HepG2 (cell line): ENCODE results near the gene CPNE1. TPM values are rescaled to one million over a fixed set of nuclear protein-coding genes. Genes with fewer than 3 reads are reported as not detected.
A peak's percentile ranks its signal among the peaks of the same experiment; 100 is the strongest.

Experiments
- CEBPB ChIP-seq: IDR thresholded peaks from 2 replicates; pipeline ENCODE4 v1.6.1; 2011; ENCODE audit warnings: low read depth, low read length, improper control_type of control experiment, borderline replicate concordance
- CEBPG ChIP-seq: IDR thresholded peaks from 2 replicates; pipeline ENCODE4 v1.6.1; 2016
- CHD4 ChIP-seq: fragments of 200-600 bp; sonication (generic); IDR thresholded peaks from 2 replicates; pipeline ENCODE4 v1.7.0; 2017; ENCODE audit warnings: mild to moderate bottlenecking, low read length, borderline replicate concordance
- EZH2 ChIP-seq: conservative IDR thresholded peaks from 2 replicates; pipeline ENCODE4 v1.6.1; 2012; ENCODE audit warnings: mild to moderate bottlenecking, low read depth, low read length, moderate library complexity
- FOXO1 ChIP-seq: sonication (generic); formaldehyde crosslinking; IDR thresholded peaks from 2 replicates; pipeline ENCODE4 v1.4.0; 2020; ENCODE audit warnings: missing genetic modification reagents
- FUBP1 ChIP-seq: sonication (generic); formaldehyde crosslinking; IDR thresholded peaks from 2 replicates; pipeline ENCODE4 v1.5.1; 2020; ENCODE audit warnings: missing genetic modification reagents, mild to moderate bottlenecking, borderline replicate concordance
- NR1H2 ChIP-seq: sonication (generic); formaldehyde crosslinking; IDR thresholded peaks from 2 replicates; pipeline ENCODE4 v1.8.1; 2022; ENCODE audit warnings: low read depth, missing genetic modification reagents, borderline replicate concordance
- RCOR2 ChIP-seq: IDR thresholded peaks from 2 replicates; pipeline ENCODE4 v1.6.1; 2016; ENCODE audit warnings: missing biosample characterization, missing genetic modification reagents
- ZKSCAN1 ChIP-seq: fragments of 150-350 bp; IDR thresholded peaks from 2 replicates; pipeline ENCODE4 v1.6.1; 2014; ENCODE audit warnings: low read length
- ZMYM3 ChIP-seq: sonication (generic); formaldehyde crosslinking; IDR thresholded peaks from 2 replicates; pipeline ENCODE4 v1.5.1; 2020; ENCODE audit warnings: mild to moderate bottlenecking, missing genetic modification reagents
- ZNF317 ChIP-seq: sonication (generic); formaldehyde crosslinking; IDR thresholded peaks from 2 replicates; pipeline ENCODE4 v1.5.0; 2020; ENCODE audit warnings: mild to moderate bottlenecking, missing genetic modification reagents
- ZNF460 ChIP-seq: sonication (generic); formaldehyde crosslinking; IDR thresholded peaks from 2 replicates; pipeline ENCODE4 v1.5.1; 2020; ENCODE audit warnings: missing genetic modification reagents, mild to moderate bottlenecking, borderline replicate concordance
- ZNF737 ChIP-seq: sonication (generic); formaldehyde crosslinking; IDR thresholded peaks from 2 replicates; pipeline ENCODE4 v1.5.0; 2020; ENCODE audit warnings: missing genetic modification reagents, mild to moderate bottlenecking, borderline replicate concordance
- polyA plus RNA-seq, 8 experiments: library from polyadenylated mRNA; depleted of rRNA in 3 of 8; stranded (reverse) in 7 of 8; unstranded in 1 of 8; fragments of >200 nt; fragmentation: Illumina TruSeq in 4 of 8; extraction: Trizol in 4 of 8; gene quantifications; 2 replicates each; pipeline versions ENCODE4 v1.2.1 to v1.2.3, GENCODE V29; 2011 to 2016; ENCODE audit warnings: low read depth in 4 of 8, missing spikeins in 1 of 8, mixed read lengths in 1 of 8; ENCODE audit not compliant: insufficient read depth in 1 of 8
- total RNA-seq, 5 experiments: library from RNA; depleted of rRNA; stranded (reverse); fragments of >200 nt; fragmentation: Illumina TruSeq; extraction: Trizol; gene quantifications; 2 replicates each; pipeline ENCODE4 v1.2.3, GENCODE V29; 2016; ENCODE audit warnings: low read depth in 1 of 5
- TF ChIP-seq, protein P1 (sequence below): sonication (generic); formaldehyde crosslinking; IDR thresholded peaks from 2 replicates; pipeline ENCODE4 v1.5.1; 2020; ENCODE audit warnings: mild to moderate bottlenecking, missing genetic modification reagents, moderate library complexity
- TF ChIP-seq, protein P2 (sequence below): sonication (generic); formaldehyde crosslinking; IDR thresholded peaks from 2 replicates; pipeline ENCODE4 v1.4.0; 2020; ENCODE audit warnings: missing genetic modification reagents, borderline replicate concordance
- TF ChIP-seq, protein P3 (sequence below): IDR thresholded peaks from 2 replicates; pipeline ENCODE4 v1.6.1; 2016; ENCODE audit warnings: mild to moderate bottlenecking, missing biosample characterization, missing genetic modification reagents
- TF ChIP-seq, protein P4 (sequence below): sonication (generic); formaldehyde crosslinking; IDR thresholded peaks from 2 replicates; pipeline ENCODE4 v1.4.0; 2020; ENCODE audit warnings: missing genetic modification reagents

The CPNE1 gene
- total and polyA plus RNA-seq, 2 of the 13 experiments (the other 11 are each of a cell fraction or from before 2014, with no cell fraction given): 408 to 431 TPM

GRCh38 chr20:35578469-35578868, 86.2 kb downstream of the CPNE1 start (continued):
- TF ChIP-seq, protein P1, sequence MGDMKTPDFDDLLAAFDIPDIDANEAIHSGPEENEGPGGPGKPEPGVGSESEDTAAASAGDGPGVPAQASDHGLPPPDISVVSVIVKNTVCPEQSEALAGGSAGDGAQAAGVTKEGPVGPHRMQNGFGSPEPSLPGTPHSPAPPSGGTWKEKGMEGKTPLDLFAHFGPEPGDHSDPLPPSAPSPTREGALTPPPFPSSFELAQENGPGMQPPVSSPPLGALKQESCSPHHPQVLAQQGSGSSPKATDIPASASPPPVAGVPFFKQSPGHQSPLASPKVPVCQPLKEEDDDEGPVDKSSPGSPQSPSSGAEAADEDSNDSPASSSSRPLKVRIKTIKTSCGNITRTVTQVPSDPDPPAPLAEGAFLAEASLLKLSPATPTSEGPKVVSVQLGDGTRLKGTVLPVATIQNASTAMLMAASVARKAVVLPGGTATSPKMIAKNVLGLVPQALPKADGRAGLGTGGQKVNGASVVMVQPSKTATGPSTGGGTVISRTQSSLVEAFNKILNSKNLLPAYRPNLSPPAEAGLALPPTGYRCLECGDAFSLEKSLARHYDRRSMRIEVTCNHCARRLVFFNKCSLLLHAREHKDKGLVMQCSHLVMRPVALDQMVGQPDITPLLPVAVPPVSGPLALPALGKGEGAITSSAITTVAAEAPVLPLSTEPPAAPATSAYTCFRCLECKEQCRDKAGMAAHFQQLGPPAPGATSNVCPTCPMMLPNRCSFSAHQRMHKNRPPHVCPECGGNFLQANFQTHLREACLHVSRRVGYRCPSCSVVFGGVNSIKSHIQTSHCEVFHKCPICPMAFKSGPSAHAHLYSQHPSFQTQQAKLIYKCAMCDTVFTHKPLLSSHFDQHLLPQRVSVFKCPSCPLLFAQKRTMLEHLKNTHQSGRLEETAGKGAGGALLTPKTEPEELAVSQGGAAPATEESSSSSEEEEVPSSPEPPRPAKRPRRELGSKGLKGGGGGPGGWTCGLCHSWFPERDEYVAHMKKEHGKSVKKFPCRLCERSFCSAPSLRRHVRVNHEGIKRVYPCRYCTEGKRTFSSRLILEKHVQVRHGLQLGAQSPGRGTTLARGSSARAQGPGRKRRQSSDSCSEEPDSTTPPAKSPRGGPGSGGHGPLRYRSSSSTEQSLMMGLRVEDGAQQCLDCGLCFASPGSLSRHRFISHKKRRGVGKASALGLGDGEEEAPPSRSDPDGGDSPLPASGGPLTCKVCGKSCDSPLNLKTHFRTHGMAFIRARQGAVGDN (CRISPR knock-in tag): peak; percentile 2; the same call in 1 of the 2 replicates
- 0 out of 2 replicates have a peak, but pooled peaks have one; percentile 50 for TF ChIP-seq RCOR2 (CRISPR knock-in tag)
- TF ChIP-seq FOXO1 (CRISPR knock-in tag): no peak
- TF ChIP-seq, protein P2, sequence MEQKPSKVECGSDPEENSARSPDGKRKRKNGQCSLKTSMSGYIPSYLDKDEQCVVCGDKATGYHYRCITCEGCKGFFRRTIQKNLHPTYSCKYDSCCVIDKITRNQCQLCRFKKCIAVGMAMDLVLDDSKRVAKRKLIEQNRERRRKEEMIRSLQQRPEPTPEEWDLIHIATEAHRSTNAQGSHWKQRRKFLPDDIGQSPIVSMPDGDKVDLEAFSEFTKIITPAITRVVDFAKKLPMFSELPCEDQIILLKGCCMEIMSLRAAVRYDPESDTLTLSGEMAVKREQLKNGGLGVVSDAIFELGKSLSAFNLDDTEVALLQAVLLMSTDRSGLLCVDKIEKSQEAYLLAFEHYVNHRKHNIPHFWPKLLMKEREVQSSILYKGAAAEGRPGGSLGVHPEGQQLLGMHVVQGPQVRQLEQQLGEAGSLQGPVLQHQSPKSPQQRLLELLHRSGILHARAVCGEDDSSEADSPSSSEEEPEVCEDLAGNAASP (CRISPR knock-in tag): no peak
- TF ChIP-seq, protein P3, sequence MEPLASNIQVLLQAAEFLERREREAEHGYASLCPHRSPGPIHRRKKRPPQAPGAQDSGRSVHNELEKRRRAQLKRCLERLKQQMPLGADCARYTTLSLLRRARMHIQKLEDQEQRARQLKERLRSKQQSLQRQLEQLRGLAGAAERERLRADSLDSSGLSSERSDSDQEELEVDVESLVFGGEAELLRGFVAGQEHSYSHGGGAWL (CRISPR knock-in tag): no peak
- peak; percentile 93 for TF ChIP-seq ZMYM3
- 0 out of 2 replicates have a peak, but pooled peaks have one; percentile 24 for TF ChIP-seq ZKSCAN1
- peak; percentile 75 for TF ChIP-seq ZNF460 (CRISPR knock-in tag)
- TF ChIP-seq, protein P4, sequence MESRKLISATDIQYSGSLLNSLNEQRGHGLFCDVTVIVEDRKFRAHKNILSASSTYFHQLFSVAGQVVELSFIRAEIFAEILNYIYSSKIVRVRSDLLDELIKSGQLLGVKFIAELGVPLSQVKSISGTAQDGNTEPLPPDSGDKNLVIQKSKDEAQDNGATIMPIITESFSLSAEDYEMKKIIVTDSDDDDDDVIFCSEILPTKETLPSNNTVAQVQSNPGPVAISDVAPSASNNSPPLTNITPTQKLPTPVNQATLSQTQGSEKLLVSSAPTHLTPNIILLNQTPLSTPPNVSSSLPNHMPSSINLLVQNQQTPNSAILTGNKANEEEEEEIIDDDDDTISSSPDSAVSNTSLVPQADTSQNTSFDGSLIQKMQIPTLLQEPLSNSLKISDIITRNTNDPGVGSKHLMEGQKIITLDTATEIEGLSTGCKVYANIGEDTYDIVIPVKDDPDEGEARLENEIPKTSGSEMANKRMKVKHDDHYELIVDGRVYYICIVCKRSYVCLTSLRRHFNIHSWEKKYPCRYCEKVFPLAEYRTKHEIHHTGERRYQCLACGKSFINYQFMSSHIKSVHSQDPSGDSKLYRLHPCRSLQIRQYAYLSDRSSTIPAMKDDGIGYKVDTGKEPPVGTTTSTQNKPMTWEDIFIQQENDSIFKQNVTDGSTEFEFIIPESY (CRISPR knock-in tag): 0 out of 2 replicates have a peak, but pooled peaks have one; percentile 4
- no peak for TF ChIP-seq EZH2
- TF ChIP-seq CHD4: peak; percentile 24; the same call in 1 of the 2 replicates
- TF ChIP-seq FUBP1 (CRISPR knock-in tag): no peak
- no peak for TF ChIP-seq ZNF737 (CRISPR knock-in tag)
- no peak for TF ChIP-seq ZNF317 (CRISPR knock-in tag)
- TF ChIP-seq CEBPB: peak; percentile 95
- TF ChIP-seq NR1H2 (CRISPR knock-in tag): no peak
- TF ChIP-seq CEBPG (CRISPR knock-in tag): peak; percentile 82
